Cerebellar nuclear complex (tissue), 1 donor: ENCODE results near the gene SIGLEC7.

Source experiments
- DNase-seq, 2 experiments: peaks; one replicate each; lab custom pipeline; 2025; lab: John Stamatoyannopoulos, UW

SIGLEC7 gene

GRCh38 chr19:51142119-51142518 is at the start of gene SIGLEC7:
TSS of gene SIGLEC7 (plus strand) at chr19:51142301. CDS start at chr19:51142370, 69 bp downstream.
- no peak for DNase-seq

- no peak for DNase-seq
These were observed 49.0 kb upstream of the SIGLEC7 start for GRCh38 chr19:51093101-51093500.

- DNase-seq, result no peak
These were observed 48.4 kb upstream of the SIGLEC7 start for GRCh38 chr19:51093510-51094345.

GRCh38 chr19:51094696-51095279 is 47.3 kb upstream of the SIGLEC7 start:
- no peak for DNase-seq

GRCh38 chr19:51096473-51097165 is 45.5 kb upstream of the SIGLEC7 start:
- DNase-seq, result no peak

- no peak for DNase-seq
These were observed 44.8 kb upstream of the SIGLEC7 start for GRCh38 chr19:51097166-51097738.

GRCh38 chr19:51097796-51098195 is 44.3 kb upstream of the SIGLEC7 start:
- no peak for DNase-seq

- DNase-seq, result no peak
These were observed 43.6 kb upstream of the SIGLEC7 start for GRCh38 chr19:51098365-51099046.

GRCh38 chr19:51099047-51099382 is 43.1 kb upstream of the SIGLEC7 start:
- no peak for DNase-seq

GRCh38 chr19:51100601-51101000 is 41.5 kb upstream of the SIGLEC7 start:
- DNase-seq, result no peak

GRCh38 chr19:51101171-51101865 is 40.8 kb upstream of the SIGLEC7 start:
- DNase-seq, result no peak

GRCh38 chr19:51102991-51103390 is 39.1 kb upstream of the SIGLEC7 start:
- DNase-seq, result no peak

- no peak for DNase-seq
These were observed 38.2 kb upstream of the SIGLEC7 start for GRCh38 chr19:51103926-51104341.

GRCh38 chr19:51107406-51108065 is 34.6 kb upstream of the SIGLEC7 start:
- DNase-seq, result no peak

- DNase-seq, result peak; percentile 95
These were observed 33.9 kb upstream of the SIGLEC7 start, which contains the start of gene CTU1 for GRCh38 chr19:51108066-51108804. TSS of gene CTU1 (minus strand) at chr19:51108409. CDS start at chr19:51104569, 3,840 bp downstream.

- no peak for DNase-seq
These were observed 33.3 kb upstream of the SIGLEC7 start for GRCh38 chr19:51108805-51109146.

GRCh38 chr19:51110666-51110971 is 31.5 kb upstream of the SIGLEC7 start:
- DNase-seq, result no peak

- no peak for DNase-seq
These were observed 30.5 kb upstream of the SIGLEC7 start for GRCh38 chr19:51111606-51112005.

- DNase-seq, result no peak
These were observed 27.9 kb upstream of the SIGLEC7 start for GRCh38 chr19:51114087-51114729.

- DNase-seq, result no peak
These were observed 25.3 kb upstream of the SIGLEC7 start for GRCh38 chr19:51116736-51117286.
